Measurements from ENCODE around the gene MED12.

The MED12 gene

DNA sequence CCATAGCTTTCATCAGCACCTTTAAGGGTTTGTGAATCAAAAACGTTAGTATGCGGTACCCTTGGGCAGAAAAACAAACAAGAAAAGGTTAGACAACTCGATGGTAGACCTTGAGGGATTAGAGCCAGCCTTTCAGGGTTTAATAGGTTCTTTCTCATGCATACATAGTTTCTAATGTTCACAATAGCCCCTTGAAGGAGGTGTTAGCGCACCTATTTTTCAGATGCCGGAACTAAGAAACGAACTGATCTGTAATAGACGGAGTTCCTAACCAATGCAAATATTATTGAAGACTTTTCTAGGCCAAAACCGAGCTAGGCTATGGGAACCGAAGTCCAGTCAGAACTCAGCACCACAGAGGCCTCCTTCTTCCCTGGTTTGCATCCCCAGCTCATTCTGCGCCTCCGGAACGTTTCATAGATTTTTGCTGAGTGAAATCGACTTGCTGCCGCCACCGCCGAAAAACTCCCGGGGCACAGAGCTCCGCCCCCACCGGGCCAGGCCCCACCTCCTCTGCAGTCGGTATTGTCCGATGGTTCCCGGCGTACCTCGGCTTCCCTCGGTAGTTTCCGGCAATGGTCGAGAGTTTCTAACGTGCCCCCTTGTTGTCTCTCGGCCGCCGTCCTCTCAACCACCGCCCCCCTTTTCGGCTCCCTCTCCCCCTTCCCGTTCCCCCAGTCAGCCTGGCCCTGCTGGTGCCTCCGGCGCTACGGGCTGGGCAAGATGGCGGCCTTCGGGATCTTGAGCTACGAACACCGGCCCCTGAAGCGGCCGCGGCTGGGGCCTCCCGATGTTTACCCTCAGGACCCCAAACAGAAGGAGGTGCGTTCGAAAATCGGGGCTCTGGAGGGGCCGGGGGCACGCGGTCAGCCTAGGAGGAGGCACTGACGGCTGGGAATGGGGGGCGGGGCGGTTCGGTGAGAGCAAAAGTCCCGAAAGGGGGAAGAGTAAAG is at the start of gene MED12:
TSS of gene MED12 (plus strand) at position 565 of the 953 bp plus-strand sequence. CDS start at position 724, 159 bp downstream.
- H3K4me3 ChIP-seq (ENCODE audit: low read depth in 1 of 2, low read length in 1 of 2) = peak within 1 kb of the TSS; percentile 68 to 69
- TF ChIP-seq, protein P1, sequence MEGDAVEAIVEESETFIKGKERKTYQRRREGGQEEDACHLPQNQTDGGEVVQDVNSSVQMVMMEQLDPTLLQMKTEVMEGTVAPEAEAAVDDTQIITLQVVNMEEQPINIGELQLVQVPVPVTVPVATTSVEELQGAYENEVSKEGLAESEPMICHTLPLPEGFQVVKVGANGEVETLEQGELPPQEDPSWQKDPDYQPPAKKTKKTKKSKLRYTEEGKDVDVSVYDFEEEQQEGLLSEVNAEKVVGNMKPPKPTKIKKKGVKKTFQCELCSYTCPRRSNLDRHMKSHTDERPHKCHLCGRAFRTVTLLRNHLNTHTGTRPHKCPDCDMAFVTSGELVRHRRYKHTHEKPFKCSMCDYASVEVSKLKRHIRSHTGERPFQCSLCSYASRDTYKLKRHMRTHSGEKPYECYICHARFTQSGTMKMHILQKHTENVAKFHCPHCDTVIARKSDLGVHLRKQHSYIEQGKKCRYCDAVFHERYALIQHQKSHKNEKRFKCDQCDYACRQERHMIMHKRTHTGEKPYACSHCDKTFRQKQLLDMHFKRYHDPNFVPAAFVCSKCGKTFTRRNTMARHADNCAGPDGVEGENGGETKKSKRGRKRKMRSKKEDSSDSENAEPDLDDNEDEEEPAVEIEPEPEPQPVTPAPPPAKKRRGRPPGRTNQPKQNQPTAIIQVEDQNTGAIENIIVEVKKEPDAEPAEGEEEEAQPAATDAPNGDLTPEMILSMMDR (IDR thresholded peaks at IDR 0.05) = no peak

DNA sequence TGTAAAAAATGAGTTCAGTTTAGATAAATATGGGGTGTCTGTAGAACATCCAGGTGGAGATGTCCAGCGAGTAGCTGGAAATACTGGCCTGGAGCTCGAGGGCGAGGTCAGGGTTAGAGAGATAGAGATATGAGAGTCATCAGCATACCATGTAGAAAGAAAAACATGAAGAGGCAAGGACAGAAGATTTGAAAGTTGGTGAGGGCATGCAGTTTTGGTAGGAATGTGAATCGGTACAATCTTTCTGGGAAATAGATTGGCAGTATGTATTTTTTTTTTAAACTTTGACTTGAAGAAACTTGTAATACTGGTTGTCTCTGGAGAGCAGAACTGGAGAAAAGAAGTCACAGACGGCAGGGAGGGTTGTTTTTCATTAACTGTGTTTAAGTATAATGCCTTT is 47.9 kb upstream of the MED12 start:
- peaks cover 36 to 41% of the 10 kb centered on the region in 2 experiments for H3K4me1 ChIP-seq (ENCODE audit: control insufficient read depth in 1 of 2, insufficient read depth in 1 of 2, low read depth in 1 of 2, low read length in 1 of 2)

More for the DNA sequence above, at the start of gene MED12:
- H3K9me3 ChIP-seq = no peaks in the 10 kb centered on the region
- peaks cover 17 to 28% of the 10 kb centered on the region in 2 experiments for H3K4me1 ChIP-seq (ENCODE audit: control insufficient read depth in 1 of 2, insufficient read depth in 1 of 2, low read depth in 1 of 2, low read length in 1 of 2)
- no peaks in the 10 kb centered on the region for H3K27me3 ChIP-seq
- H3K27ac ChIP-seq = peak within 1 kb of the TSS; percentile 89
- H3K36me3 ChIP-seq = peaks cover 28% of the 10 kb centered on the region

DNA sequence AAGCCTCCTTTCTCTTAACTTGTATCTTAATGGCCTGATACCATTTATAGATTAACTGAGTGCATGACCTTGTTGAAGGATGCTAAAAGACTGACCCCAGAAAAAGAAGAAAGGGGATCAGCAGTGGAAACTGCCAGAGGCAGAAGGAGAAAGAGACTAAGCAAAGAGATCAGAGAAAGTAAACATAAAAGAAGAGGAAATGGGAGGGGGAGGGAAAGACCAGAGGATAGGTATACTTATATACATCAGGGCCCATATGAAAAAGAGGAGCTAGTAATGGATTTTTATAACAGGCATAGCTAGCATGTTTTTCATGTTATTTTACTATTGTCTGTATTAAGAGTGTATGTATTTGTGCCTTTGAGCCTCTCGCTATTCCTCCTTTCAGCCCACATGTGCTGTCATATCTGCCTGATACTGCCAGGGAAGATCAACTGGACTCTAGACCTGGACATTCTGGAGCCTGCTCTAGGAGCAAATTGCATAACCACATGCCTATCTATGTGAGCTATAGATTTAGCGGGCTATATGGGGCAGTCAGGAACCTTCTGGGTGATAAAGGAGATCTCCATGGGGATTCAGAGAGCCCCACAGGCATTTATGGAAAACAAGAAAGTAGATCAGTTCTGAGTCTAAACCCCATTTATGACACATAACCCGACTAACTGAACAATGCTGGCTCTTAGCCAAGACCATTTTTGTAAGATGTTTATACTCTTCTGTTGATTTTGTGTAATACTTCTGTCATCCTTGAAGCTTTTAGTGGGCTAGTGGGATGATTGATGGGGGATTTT is 36.9 kb upstream of the MED12 start:
- H3K27me3 ChIP-seq = no peaks in the 10 kb centered on the region
- no peaks in the 10 kb centered on the region for H3K9me3 ChIP-seq
- TF ChIP-seq, protein P1 (IDR thresholded peaks at IDR 0.05) = no peak
- H3K4me3 ChIP-seq (ENCODE audit: low read depth in 1 of 2, low read length in 1 of 2) = no peak overlapping the region
- H3K36me3 ChIP-seq = no peaks in the 10 kb centered on the region
- no peaks in the 10 kb centered on the region for H3K4me1 ChIP-seq (ENCODE audit: control insufficient read depth in 1 of 2, insufficient read depth in 1 of 2, low read depth in 1 of 2, low read length in 1 of 2)
- H3K27ac ChIP-seq = no peak overlapping the region

More for the DNA sequence above, 47.9 kb upstream of the MED12 start:
- no peaks in the 10 kb centered on the region for H3K36me3 ChIP-seq
- H3K27ac ChIP-seq = no peak overlapping the region
- no peaks in the 10 kb centered on the region for H3K9me3 ChIP-seq
- no peaks in the 10 kb centered on the region for H3K27me3 ChIP-seq
- H3K4me3 ChIP-seq (ENCODE audit: low read depth in 1 of 2, low read length in 1 of 2) = no peak overlapping the region
- TF ChIP-seq, protein P1 (IDR thresholded peaks at IDR 0.05) = no peak

DNA sequence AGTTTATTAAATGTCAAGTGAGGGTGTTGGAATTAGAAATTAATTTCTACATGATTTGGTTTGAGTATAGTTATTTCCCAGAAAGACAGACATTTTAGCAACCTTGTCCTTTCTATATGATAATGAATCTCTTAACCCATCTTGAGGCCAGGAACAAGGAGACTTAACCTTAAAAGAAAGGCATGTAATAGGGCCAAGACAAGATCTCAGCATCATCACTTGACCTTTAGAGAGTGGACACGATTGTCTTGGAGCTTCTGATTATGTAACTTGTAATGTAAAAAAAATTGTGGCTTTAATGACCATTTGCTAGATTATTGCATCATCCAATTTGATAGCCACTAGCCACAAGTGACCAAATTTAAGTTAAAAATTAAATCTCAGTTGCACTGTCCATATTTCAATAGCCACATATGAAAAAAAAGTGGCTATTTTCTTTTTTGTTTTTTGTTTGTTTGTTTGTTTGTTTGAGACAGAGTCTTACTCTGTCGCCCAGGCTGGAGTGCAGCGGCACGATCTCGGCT is 36.2 kb upstream of the MED12 start:
- no peaks in the 10 kb centered on the region for H3K27me3 ChIP-seq
- no peaks in the 10 kb centered on the region for H3K4me1 ChIP-seq (ENCODE audit: control insufficient read depth in 1 of 2, insufficient read depth in 1 of 2, low read depth in 1 of 2, low read length in 1 of 2)
- H3K4me3 ChIP-seq (ENCODE audit: low read depth in 1 of 2, low read length in 1 of 2) = no peak overlapping the region
- no peak overlapping the region for H3K27ac ChIP-seq
- TF ChIP-seq, protein P1 (IDR thresholded peaks at IDR 0.05) = no peak
- no peaks in the 10 kb centered on the region for H3K9me3 ChIP-seq
- no peaks in the 10 kb centered on the region for H3K36me3 ChIP-seq

DNA sequence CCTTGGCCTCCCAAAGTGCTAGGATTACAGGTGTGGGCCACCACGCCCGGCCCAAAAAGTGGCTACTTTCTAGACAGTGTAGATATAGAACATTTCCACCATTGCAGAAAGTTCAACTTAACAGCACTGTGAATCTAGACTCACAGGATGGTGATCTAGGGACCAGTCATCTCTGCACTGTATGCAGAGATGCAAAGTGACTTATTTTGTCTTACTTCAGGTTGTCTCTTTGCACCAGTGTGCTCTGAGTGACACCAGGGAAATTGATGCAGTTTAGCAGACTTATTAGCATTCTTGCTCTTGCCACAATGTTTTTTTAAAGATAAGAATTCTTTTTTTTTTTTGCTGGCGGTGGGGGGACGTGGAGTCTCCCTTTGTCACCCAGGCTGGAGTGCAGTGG is 35.6 kb upstream of the MED12 start:
- H3K4me3 ChIP-seq (ENCODE audit: low read depth in 1 of 2, low read length in 1 of 2) = no peak overlapping the region
- H3K4me1 ChIP-seq (ENCODE audit: control insufficient read depth in 1 of 2, insufficient read depth in 1 of 2, low read depth in 1 of 2, low read length in 1 of 2) = no peaks in the 10 kb centered on the region
- no peaks in the 10 kb centered on the region for H3K9me3 ChIP-seq
- TF ChIP-seq, protein P1 (IDR thresholded peaks at IDR 0.05) = no peak
- no peaks in the 10 kb centered on the region for H3K36me3 ChIP-seq
- no peak overlapping the region for H3K27ac ChIP-seq
- H3K27me3 ChIP-seq = no peaks in the 10 kb centered on the region

Data from neutrophil (primary cell).